DMS114 treated with DMSO at 0.1 percent for 48 hours (cell line): ENCODE results near the gene RUNX1.
"Not testable (repeated sequence)": the region's sequence is repeated elsewhere in the genome, so short reads cannot be mapped to it uniquely, and the experiment has no call there.

Experiments
- DNase-seq: peaks from one replicate; lab custom pipeline; 2025; ENCODE audit not compliant: unreplicated experiment; lab: John Stamatoyannopoulos, UW

RUNX1 gene

GRCh38 chr21:34973685-34974084 is 75.4 kb downstream of the RUNX1 start:
- DNase-seq: no peak

- no peak for DNase-seq
Observed at GRCh38 chr21:34971656-34972055, 77.4 kb downstream of the RUNX1 start.

- DNase-seq: no peak
Observed at GRCh38 chr21:34970566-34970965, 78.5 kb downstream of the RUNX1 start.

- DNase-seq: no peak
Observed at GRCh38 chr21:34970167-34970500, 79.0 kb downstream of the RUNX1 start.

GRCh38 chr21:34969423-34970166 is 79.5 kb downstream of the RUNX1 start:
- DNase-seq: no peak

- no peak for DNase-seq
Observed at GRCh38 chr21:34968414-34969333, 80.4 kb downstream of the RUNX1 start.

GRCh38 chr21:34967509-34968289 is 81.4 kb downstream of the RUNX1 start:
- DNase-seq: no peak

GRCh38 chr21:34966881-34967280 is 82.2 kb downstream of the RUNX1 start:
- not testable (repeated sequence) for DNase-seq

- DNase-seq: no peak
Observed at GRCh38 chr21:34965200-34966174, 83.6 kb downstream of the RUNX1 start.

- DNase-seq: no peak
Observed at GRCh38 chr21:34962586-34963222, 86.4 kb downstream of the RUNX1 start.

- no peak for DNase-seq
Observed at GRCh38 chr21:34962136-34962535, 87.0 kb downstream of the RUNX1 start.

- no peak for DNase-seq
Observed at GRCh38 chr21:34960687-34961086, 88.4 kb downstream of the RUNX1 start.

- no peak for DNase-seq
Observed at GRCh38 chr21:34959607-34960006, 89.5 kb downstream of the RUNX1 start.

GRCh38 chr21:34958040-34958439 is 91.1 kb downstream of the RUNX1 start:
- no peak for DNase-seq

GRCh38 chr21:34956416-34957316 is 92.4 kb downstream of the RUNX1 start:
- no peak for DNase-seq

- DNase-seq: no peak
Observed at GRCh38 chr21:34953950-34954349, 95.2 kb downstream of the RUNX1 start.

GRCh38 chr21:34952701-34953100 is 96.4 kb downstream of the RUNX1 start:
- DNase-seq: no peak

GRCh38 chr21:34951868-34952267 is 97.2 kb downstream of the RUNX1 start:
- not testable (repeated sequence) for DNase-seq

- no peak for DNase-seq
Observed at GRCh38 chr21:34950980-34951379, 98.1 kb downstream of the RUNX1 start.
